Breast epithelium (tissue), 3 donors: ENCODE results near the gene SAMD3.

Experiments used
- CTCF ChIP-seq, 3 donors: fragments of 450-650 bp; IDR thresholded peaks; one replicate each; pipeline ENCODE4 v1.5.1; 2016 to 2017; ENCODE audit warnings: antibody characterized with exemption in 3 of 3, mild to moderate bottlenecking in 3 of 3, moderate library complexity in 3 of 3
- POLR2A ChIP-seq: fragments of 450-650 bp; IDR thresholded peaks from one replicate; pipeline ENCODE4 v1.6.1; 2016; ENCODE audit warnings: antibody characterized with exemption, mild to moderate bottlenecking, moderate library complexity
- POLR2AphosphoS5 ChIP-seq, 3 donors: sonication (generic); formaldehyde crosslinking; IDR thresholded peaks; one replicate each; pipeline ENCODE4 v1.6.1; 2017; ENCODE audit warnings: antibody characterized with exemption in 3 of 3

GRCh38 chr6:130163266-130163665, 59.5 kb downstream of the SAMD3 start:
- TF ChIP-seq CTCF (IDR thresholded peaks at IDR 0.05) (no peak), POLR2A (no peak), POLR2AphosphoS5 (IDR thresholded peaks at IDR 0.05) (no peak)
